ENCODE data around the gene BAZ2B. TPM values are rescaled to one million over a fixed set of nuclear protein-coding genes. Genes with fewer than 3 reads are reported as not detected.

BAZ2B gene
- total and polyA plus RNA-seq, 4 donors = 18.3 to 266 (median 39.5) TPM

- H3K27me3 ChIP-seq (ENCODE audit: control insufficient read depth in 3 of 3, insufficient read depth in 3 of 3, low read length in 2 of 3) = no peaks in the 10 kb centered on the region
- TF ChIP-seq CTCF (IDR thresholded peaks at IDR 0.05; ENCODE audit: control extremely low read depth, extremely low read depth) = no peak
- ATAC-seq (ENCODE audit: insufficient read depth, low FRiP score) = no peak
- no peak for DNase-seq
- 77 to 87% methylated on average over 5 to 6 of the region's 6 CpGs for WGBS, 2 donors
- peaks cover 0 to 4% (median 3%) of the 10 kb centered on the region in 4 donors for H3K36me3 ChIP-seq (ENCODE audit: control insufficient read depth in 4 of 4, insufficient read depth in 4 of 4, low read length in 4 of 4)
- no peak overlapping the region for H3K4me3 ChIP-seq
- H3K9ac ChIP-seq (ENCODE audit: insufficient read depth in 1 of 2, low read length in 2 of 2) = no peak overlapping the region
- H3K9me3 ChIP-seq (ENCODE audit: control insufficient read depth in 4 of 4, insufficient read depth in 3 of 4, low read length in 3 of 4) = no peaks in the 10 kb centered on the region
- no peak overlapping the region for H3K27ac ChIP-seq (ENCODE audit: low read depth in 1 of 2, low read length in 1 of 2)
- peaks cover 0 to 20% (median 4%) of the 10 kb centered on the region in 5 donors for H3K4me1 ChIP-seq (ENCODE audit: control insufficient read depth in 5 of 5, insufficient read depth in 5 of 5, low read length in 5 of 5)
Observed at GRCh38 chr2:159283529-159283928, 332.8 kb downstream of the BAZ2B start.

GRCh38 chr2:159281002-159281401 is 335.3 kb downstream of the BAZ2B start:
- no peaks in the 10 kb centered on the region for H3K9me3 ChIP-seq (ENCODE audit: control insufficient read depth in 4 of 4, insufficient read depth in 3 of 4, low read length in 3 of 4)
- H3K4me1 ChIP-seq (ENCODE audit: control insufficient read depth in 5 of 5, insufficient read depth in 5 of 5, low read length in 5 of 5) = peaks cover 0 to 7% (median 4%) of the 10 kb centered on the region in 5 donors
- DNase-seq (no peak), ATAC-seq (ENCODE audit: insufficient read depth, low FRiP score) (no peak)
- H3K36me3 ChIP-seq (ENCODE audit: control insufficient read depth in 4 of 4, insufficient read depth in 4 of 4, low read length in 4 of 4) = peaks cover 0 to 4% (median 3%) of the 10 kb centered on the region in 4 donors
- H3K9ac ChIP-seq (ENCODE audit: insufficient read depth in 1 of 2, low read length in 2 of 2) = no peak overlapping the region
- no peak for TF ChIP-seq CTCF (IDR thresholded peaks at IDR 0.05; ENCODE audit: control extremely low read depth, extremely low read depth)
- H3K27ac ChIP-seq (ENCODE audit: low read depth in 1 of 2, low read length in 1 of 2) = no peak overlapping the region
- 96 to 98% methylated on average over 6 of the region's 6 CpGs for WGBS, 2 donors
- H3K4me3 ChIP-seq = no peak overlapping the region
- no peaks in the 10 kb centered on the region for H3K27me3 ChIP-seq (ENCODE audit: control insufficient read depth in 3 of 3, insufficient read depth in 3 of 3, low read length in 2 of 3)

- no peak overlapping the region for H3K4me3 ChIP-seq
- H3K27me3 ChIP-seq (ENCODE audit: control insufficient read depth in 3 of 3, insufficient read depth in 3 of 3, low read length in 2 of 3) = no peaks in the 10 kb centered on the region
- ATAC-seq (ENCODE audit: insufficient read depth, low FRiP score) (no peak), DNase-seq (no peak)
- peaks cover 0 to 4% (median 3%) of the 10 kb centered on the region in 4 donors for H3K36me3 ChIP-seq (ENCODE audit: control insufficient read depth in 4 of 4, insufficient read depth in 4 of 4, low read length in 4 of 4)
- H3K9ac ChIP-seq (ENCODE audit: insufficient read depth in 1 of 2, low read length in 2 of 2) = no peak overlapping the region
- no peak for TF ChIP-seq CTCF (IDR thresholded peaks at IDR 0.05; ENCODE audit: control extremely low read depth, extremely low read depth)
- 96% methylated on average over 2 of the region's 2 CpGs for WGBS, 2 donors
- peaks cover 0 to under 1% (median 0%) of the 10 kb centered on the region in 5 donors for H3K4me1 ChIP-seq (ENCODE audit: control insufficient read depth in 5 of 5, insufficient read depth in 5 of 5, low read length in 5 of 5)
- no peaks in the 10 kb centered on the region for H3K9me3 ChIP-seq (ENCODE audit: control insufficient read depth in 4 of 4, insufficient read depth in 3 of 4, low read length in 3 of 4)
- no peak overlapping the region for H3K27ac ChIP-seq (ENCODE audit: low read depth in 1 of 2, low read length in 1 of 2)
Observed at GRCh38 chr2:159279700-159280099, 336.6 kb downstream of the BAZ2B start.

GRCh38 chr2:159275111-159275510 is 341.2 kb downstream of the BAZ2B start:
- no peak overlapping the region for H3K27ac ChIP-seq (ENCODE audit: low read depth in 1 of 2, low read length in 1 of 2)
- H3K9me3 ChIP-seq (ENCODE audit: control insufficient read depth in 4 of 4, insufficient read depth in 3 of 4, low read length in 3 of 4) = no peaks in the 10 kb centered on the region
- no peaks in the 10 kb centered on the region for H3K27me3 ChIP-seq (ENCODE audit: control insufficient read depth in 3 of 3, insufficient read depth in 3 of 3, low read length in 2 of 3)
- peaks cover 0 to 8% (median 7%) of the 10 kb centered on the region in 4 donors for H3K36me3 ChIP-seq (ENCODE audit: control insufficient read depth in 4 of 4, insufficient read depth in 4 of 4, low read length in 4 of 4)
- no peak overlapping the region for H3K4me3 ChIP-seq
- TF ChIP-seq CTCF (IDR thresholded peaks at IDR 0.05; ENCODE audit: control extremely low read depth, extremely low read depth) = no peak
- no peaks in the 10 kb centered on the region for H3K4me1 ChIP-seq (ENCODE audit: control insufficient read depth in 5 of 5, insufficient read depth in 5 of 5, low read length in 5 of 5)
- DNase-seq = no peak
- 95 to 100% methylated on average over 1 of the region's 1 CpG for WGBS, 2 donors
- H3K9ac ChIP-seq (ENCODE audit: insufficient read depth in 1 of 2, low read length in 2 of 2) = no peak overlapping the region
- no peak for ATAC-seq (ENCODE audit: insufficient read depth, low FRiP score)
